Endothelial cell of umbilical vein (primary cell): Measurements from ENCODE around the gene RGS19.

Experiments used
- CTCF ChIP-seq, 2 donors: IDR thresholded peaks; 1 replicate in 1 of 2; 2 replicates in 1 of 2; pipeline ENCODE4 v1.5.1; 2011; ENCODE audit warnings: low read length in 2 of 2, mild to moderate bottlenecking in 2 of 2, moderate library complexity in 2 of 2, control low read depth in 1 of 2, inconsistent platforms in 1 of 2, low read depth in 1 of 2; ENCODE audit not compliant: insufficient read depth in 1 of 2; ENCODE audit errors: extremely low read depth in 1 of 2
- EZH2 ChIP-seq: IDR thresholded peaks from 2 replicates; pipeline ENCODE4 v1.6.1; 2012; ENCODE audit warnings: borderline replicate concordance, low read depth, mild to moderate bottlenecking, moderate library complexity, low read length, inconsistent platforms; ENCODE audit not compliant: severe bottlenecking
- FOS ChIP-seq: IDR thresholded peaks from 2 replicates; pipeline ENCODE4 v1.6.1; 2011; ENCODE audit warnings: mild to moderate bottlenecking, low read length, moderate library complexity, borderline replicate concordance; ENCODE audit not compliant: insufficient read depth
- JUN ChIP-seq: IDR thresholded peaks from 2 replicates; pipeline ENCODE4 v1.6.1; 2011; ENCODE audit warnings: borderline replicate concordance, low read depth; ENCODE audit not compliant: insufficient read length, insufficient read depth
- MAX ChIP-seq: IDR thresholded peaks from 2 replicates; pipeline ENCODE4 v1.6.1; 2011; ENCODE audit not compliant: insufficient read depth, insufficient read length
- MYC ChIP-seq: IDR thresholded peaks from one replicate; pipeline ENCODE4 v1.6.1; 2011; ENCODE audit warnings: mild to moderate bottlenecking, low read depth, low read length
- POLR2A ChIP-seq: IDR thresholded peaks from 2 replicates; pipeline ENCODE4 v1.6.1; 2012; ENCODE audit warnings: low read depth, mild to moderate bottlenecking, control low read depth, low read length

- no peak for TF ChIP-seq CTCF (IDR thresholded peaks at IDR 0.05; ENCODE audit: extremely low read depth in 1 of 2, insufficient read depth in 1 of 2, low read depth in 1 of 2, low read length in 2 of 2)
- TF ChIP-seq EZH2: no peak
- no peak for TF ChIP-seq MAX
- TF ChIP-seq MYC: no peak
- no peak for TF ChIP-seq FOS
- no peak for TF ChIP-seq POLR2A
- no peak for TF ChIP-seq JUN
Observed at GRCh38 chr20:64103871-64104666, 24.8 kb upstream of the RGS19 start.
